HG03103 (cell line): Measurements from ENCODE around the gene CBX8.
"Not testable (repeated sequence)": the region's sequence is repeated elsewhere in the genome, so short reads cannot be mapped to it uniquely, and the experiment has no call there.

Experiments used
- ATAC-seq: cut with Tn5 transposase; IDR thresholded peaks from one replicate; pipeline ENCODE4 v1.9.1; 2021; ENCODE audit warnings: low read depth; ENCODE audit not compliant: unreplicated experiment

The CBX8 gene

DNA sequence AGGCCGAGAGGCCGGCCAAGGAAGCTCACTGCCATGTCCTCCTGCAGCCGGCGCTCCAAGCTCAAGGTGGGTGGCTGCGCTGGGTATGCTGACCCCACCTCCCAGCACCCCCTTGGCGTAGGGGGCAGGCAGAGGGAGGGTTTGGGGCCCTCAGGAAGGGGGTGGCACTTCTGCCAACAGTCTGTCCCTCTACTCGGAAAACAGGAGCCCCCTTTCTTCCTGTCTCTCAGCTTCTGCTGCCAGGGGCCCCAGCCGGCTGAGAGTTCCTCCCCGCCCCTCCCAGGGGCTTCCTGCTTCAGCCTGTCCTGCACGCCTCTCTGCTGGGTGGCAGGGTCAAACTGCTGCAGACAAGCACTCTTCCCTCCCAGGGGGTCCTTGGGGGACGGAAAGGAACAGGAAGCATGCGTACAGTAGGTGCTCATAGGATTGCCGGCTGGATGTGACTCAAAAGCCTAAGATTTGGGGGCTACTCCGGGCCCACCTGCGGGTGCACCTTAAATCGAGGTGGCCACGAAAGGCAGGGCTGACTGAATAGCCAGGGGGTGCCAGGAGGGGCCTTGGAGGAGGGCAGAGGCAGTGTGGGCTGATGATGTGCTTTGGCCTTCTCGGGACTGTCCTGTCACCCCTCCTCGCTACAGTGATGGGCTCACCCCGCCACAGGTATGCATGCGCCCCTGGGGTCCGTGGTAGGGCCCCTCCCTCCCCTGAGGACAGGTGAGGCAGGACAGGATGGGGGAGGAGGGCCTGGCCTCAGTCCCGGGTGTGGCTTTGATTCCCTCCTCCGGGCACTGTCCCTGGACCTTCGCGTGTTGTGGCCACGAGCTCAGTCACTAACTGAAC, 14.9 kb downstream of the CBX8 start:
- ATAC-seq, result no peak

DNA sequence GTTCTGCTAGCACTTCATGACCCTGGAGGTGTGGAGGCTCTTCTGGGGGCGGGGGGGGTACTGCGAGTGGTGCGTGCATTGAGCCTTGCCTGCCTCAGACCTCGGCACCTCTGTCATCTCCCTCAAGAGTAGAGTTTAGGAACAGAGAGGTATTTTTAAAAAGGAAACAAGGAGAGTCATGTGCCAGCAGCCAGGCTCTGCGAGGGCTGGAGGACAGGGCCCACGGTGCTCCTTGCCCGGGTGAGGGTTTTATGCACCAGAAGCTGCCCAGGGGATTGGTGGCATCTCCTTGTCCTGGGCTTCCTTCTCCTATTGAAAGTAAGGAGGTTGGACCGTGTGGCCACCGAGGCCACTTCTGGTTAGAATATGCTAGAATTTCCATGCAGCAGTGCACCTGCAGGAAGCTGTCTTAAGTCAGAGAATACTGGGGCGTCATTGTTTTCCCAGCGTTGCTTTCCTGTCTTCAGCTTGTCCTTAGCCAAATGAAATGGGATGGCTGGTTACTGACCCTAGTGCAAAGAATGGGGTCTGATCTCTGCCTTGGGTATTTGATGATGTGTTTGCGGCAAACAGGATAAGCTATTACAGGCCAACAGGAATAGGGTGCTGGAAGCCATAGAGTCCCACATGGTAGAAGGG, 15.7 kb downstream of the CBX8 start:
- ATAC-seq, result no peak

DNA sequence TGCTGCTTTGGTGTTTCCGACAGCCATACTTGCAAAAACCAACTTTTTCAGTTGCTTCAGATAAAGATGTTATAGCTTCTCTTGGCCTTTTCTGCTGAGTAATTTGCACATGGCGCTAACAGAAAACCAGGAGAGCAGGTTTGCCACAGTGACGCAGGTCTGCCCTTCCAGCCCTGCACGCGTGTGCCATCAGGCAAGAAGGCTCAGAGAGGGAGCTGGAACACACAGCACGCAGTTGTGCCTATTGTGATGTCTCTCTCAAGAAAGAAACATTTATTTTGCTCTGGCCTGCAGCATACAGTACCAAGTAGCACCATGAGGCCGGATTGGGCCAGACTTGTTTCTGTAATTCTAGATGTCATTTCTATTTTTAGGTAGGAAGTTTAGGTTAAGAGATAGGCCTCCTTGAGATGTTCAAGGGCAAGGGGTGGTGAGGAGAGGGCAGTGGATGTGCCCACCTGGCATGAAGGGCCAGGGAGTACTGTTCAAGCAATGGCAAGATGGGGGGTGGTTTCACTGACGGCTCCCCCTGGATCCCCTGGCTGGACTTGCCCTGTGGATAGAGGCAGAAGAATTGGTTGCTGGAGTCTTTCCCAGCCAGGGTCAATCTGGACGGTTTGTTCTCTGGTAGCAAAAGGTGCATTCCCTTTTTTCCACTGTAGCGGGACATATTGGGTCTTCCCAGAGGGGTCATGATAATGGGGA, 17.1 kb downstream of the CBX8 start:
- ATAC-seq, result no peak

DNA sequence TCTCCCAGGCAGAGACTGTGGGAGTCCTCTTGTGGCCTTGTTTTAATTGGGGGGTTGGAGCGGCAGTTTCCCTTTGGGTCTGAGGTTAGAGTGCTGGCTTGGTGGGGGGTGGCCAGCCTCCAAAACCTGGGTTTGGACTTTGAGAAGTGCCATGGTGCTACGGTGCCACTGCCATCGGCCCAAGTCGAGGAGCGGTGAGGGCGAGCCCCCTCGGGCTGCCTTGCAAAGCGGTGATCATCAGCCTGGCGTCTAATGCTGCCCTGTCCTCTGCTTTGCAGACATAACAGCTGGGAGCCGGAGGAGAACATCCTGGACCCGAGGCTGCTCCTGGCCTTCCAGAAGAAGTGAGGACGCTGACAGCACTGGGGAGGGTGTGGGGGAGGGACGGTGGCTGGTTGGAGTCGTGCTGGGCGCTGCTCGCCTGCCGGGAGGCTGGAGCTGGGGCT, 17.8 kb downstream of the CBX8 start:
- ATAC-seq, result no peak

DNA sequence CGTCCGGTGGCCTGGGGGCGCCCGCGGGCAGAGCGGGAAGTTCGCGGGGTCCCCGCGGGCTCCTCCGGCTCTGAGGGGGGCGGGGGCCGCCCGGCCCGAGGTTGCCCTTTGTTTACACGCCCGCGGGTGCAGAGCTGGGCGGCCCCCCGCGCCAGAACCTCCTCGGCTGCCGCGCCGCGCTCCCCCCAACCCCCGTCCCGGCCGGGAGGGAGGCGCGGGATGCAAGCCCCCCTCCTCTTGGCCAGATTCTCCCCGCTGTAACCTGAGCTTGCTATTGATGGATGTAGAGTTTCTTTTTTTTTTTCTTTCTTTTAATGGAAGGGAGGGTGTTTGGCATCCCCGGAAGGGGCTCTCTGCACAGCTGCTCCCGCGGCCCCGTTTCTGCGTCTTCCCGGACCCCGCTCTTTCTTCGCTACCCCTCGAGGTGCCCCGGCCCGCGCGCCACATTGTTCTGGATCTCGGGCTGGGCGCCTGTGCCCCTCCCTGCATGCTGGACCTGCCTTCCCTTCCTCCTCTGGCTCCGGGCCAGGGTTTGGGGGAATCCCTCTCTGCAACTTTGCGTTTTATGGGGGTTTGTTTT, 18.3 kb downstream of the CBX8 start:
- ATAC-seq, result peak; percentile 12

DNA sequence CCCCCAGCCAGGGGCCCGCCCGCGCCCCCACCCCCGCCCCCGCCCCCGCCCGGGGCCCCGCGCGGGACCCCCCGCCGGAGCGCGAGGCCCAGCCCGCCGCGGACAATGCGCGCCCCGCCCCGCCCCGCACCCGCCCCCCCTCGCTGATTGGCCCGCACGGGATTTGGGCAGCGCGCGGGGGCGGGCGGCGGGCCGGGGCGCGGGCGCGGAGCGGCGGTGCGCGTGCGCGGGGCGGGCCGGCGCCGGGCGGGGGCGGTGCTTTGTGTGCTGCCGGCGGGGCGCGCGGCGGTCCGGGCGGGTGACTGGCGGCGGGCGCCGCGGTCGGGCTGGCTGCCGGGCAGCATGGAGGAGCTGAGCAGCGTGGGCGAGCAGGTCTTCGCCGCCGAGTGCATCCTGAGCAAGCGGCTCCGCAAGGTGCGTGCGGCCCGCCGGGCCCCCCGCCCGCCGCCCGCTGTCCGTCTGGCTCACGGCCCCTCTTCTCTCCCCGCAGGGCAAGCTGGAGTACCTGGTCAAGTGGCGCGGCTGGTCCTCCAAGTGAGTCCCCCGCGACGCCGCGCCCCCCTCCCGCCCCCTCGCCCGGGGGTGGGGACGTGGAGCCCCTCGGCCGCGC, 18.9 kb downstream of the CBX8 start, which contains the start of gene CBX2:
Gene CBX2, plus strand, starts transcription at position 255 of the 610 bp plus-strand sequence. Its CDS starts 88 bp downstream, at position 343.
- peak; percentile 53 for ATAC-seq

DNA sequence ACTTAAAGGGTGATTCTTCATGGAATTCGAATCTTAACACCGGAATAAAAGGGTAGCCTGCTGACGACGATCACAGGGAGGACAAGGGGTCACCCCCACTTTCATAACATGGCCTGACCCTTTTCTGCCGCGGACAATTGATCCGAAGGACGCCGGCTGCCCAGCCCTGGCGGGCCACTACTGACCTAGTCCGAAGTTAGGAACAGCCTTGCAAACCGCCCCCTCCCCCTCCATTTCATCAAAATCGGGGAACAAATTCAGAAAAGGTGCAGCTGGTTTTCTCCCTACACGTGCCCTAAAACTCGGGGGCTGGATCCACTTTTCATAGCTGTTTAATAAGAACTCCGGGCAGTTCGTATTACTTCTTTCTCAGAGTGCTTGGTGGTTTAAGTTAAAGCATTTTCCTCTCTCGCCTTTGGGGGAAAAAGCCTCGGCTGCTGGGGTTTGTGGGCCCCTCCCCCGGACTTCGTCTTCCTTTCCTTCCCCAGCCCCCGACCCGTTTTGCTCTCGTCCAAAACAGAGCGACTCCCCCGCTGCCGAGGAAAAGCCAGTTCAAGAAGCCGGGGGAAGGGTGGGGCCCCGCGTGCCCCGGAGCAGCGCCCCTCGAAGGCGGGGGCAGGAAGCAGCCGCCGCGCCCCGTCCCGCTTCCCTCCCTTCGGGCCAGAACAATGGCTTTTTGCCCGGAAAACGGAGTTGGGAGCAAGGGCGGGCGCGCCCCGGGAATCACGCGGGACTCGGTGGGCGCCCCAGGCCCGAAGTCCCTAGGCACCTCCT, 19.6 kb downstream of the CBX8 start:
- no peak for ATAC-seq

DNA sequence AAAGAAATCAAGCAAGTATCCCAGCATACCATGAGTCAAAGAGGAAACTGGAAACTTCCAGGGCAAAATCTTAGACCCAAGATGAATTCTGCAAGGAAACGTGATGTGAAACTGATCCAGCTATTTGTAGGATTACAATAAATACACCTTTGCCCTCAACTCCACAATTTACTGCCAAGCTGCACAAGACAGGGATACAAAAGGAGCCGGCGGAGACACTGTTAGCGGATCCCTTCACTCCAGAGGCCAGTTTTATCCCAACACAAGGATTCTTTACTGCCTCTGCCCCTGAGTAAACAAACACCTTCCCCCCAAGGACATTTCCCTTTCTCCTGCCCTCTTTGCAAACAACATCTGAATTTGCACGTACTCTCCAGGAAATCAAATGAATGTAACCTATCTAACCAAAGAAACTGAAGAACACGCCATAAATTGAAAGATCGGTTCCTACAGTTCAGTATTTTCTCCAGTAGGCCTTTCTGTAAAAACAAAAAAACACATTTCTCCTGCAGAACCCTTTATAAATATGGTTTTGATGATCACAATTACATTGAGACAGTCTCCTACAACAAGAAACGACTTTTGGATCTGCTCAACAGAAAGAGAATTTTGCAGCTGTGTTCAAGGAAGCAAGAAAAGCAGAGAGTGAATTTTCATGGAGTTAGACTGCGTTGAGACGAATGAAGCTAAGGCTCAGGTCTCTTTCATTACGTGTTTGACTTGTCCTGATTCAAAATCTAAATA, 20.3 kb downstream of the CBX8 start:
- ATAC-seq, result no peak

DNA sequence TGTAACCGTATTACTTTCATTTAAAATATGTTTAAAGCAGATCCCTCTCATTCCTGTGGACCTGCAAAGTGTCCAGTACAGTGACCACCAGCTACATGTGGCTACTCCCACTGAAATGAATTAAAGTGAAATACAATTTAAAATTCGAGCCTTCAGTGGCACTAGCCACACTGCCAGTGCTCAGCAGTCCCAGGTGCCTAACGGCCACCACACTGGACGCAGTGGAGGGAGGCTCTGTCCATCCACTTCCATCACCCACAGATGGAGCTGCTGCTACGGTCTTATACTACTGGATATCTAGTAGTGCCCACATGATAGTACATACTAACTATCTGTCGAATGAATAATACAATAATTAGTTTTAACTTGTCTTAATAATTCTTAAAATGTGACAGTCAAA, 21.2 kb downstream of the CBX8 start:
- ATAC-seq, result no peak

DNA sequence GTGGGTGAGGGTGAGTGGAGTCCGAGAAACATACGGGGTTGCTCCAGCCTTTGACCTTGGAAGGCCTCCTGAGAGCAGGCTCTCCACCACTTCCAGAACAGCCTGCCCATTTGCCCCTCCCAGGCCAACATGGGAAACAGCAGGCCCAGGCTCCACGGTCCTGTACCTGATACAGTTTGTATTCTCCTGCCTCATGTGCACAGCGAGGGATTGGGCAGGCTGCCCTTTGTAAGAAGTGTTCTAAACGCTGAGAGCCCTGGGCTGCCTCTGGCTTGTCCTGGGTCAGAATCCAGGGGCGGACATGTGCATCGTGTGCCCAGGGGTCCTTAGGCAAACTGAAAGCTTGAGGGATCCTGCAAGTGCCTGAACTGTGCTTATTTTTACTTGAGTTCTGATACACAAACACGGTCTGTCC, 22.3 kb downstream of the CBX8 start:
- ATAC-seq, result no peak

DNA sequence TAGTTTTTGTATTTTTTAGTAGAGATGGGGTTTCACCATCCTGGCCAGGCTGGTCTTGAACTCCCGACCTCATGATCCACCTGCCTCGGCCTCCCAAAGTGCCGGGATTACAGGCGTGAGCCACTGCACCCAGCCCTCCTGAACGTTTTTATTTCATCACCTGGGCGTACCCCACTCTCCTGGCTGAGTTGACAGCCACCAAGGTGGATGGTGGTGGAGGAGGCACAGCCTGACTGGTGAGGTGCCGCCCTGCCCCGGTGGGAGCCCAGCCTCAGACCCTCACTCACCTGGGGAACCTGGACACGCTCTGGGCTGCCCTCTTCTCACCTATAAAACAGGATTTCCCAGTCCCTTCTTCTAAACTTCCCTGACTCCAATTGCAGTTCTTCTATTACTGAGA, 24.2 kb downstream of the CBX8 start:
- ATAC-seq, result not testable (repeated sequence)

DNA sequence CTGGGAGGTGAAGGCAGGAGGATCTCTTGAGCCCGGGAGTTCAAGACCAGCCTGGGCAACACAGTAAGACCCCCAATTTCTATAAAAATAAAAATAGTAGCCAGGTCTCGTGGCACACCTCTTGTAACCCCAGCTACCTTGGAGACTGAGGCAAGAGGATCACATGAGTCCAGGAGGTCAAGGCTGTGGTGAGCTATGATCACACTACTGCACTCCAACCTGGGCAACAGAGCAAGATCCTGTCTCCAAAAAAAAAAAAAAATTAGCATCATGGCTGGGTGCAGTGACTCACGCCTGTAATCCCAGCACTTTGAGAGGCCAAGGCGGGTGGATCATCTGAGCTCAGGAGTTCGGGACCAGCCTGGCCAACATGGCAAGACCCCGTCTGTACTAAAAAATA, 25.6 kb downstream of the CBX8 start:
- no peak for ATAC-seq

DNA sequence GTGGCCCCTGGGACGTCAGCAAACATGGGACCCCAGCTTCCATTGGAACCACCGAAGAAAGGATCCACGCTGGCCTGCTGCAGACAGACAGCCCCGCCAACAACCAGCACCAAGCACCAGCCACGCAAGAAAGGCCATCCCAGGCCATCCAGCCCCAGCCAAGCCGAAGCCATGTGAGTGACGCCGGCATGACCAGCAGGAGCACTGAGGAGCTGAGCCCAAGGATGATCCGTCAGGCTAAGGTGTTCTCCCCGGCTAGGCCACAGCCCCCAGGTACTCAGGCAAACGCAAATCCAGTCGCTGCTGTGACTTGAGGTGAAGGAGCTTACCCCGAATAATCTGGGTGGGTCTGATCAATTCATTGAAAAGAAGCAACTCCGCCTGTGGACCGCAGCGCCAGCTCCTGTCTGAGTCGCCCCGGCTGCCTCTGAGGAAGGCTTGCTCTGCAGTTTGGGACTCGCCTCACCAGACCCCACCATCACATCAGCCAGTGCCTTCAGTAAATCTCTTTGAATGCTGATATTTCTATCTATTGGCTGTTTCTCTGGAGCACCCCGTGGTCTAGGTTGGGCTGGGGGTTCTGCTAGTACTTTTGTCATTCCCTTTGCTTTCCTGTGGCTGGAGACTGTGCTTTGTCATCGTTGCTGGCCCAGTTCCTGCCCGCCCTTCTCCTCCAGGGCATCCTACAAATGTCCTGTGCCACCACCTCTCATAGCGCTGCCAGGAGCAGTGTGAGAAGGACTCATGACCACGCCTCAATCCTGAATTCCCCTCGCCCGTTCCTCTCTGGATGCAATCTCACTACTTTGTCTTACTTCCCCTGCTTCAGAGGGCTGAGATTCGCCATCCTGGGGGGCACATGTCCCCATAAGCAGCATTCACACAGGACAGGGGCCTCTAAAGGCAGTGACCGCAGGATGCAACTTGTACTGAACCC, 27.0 kb downstream of the CBX8 start:
- no peak for ATAC-seq

DNA sequence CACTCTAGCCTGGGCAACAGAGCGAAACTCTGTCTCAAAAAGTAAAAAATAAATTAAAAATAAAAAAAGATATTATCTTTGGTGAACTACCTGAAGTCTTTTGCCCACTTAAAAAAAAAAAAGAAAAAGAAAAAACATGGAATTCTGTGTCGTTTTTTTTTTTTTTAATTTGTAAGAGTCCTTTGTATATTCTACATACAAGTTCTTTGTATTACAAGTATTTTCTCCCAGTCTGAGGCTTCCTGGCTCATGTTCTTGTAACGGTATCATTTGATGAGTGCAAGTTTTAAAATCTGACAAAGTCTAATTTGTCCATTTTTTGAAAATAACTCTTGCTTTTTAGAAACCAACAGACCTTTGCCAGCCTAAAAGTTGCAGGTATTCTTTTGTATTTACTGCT, 31.2 kb downstream of the CBX8 start:
- no peak for ATAC-seq

DNA sequence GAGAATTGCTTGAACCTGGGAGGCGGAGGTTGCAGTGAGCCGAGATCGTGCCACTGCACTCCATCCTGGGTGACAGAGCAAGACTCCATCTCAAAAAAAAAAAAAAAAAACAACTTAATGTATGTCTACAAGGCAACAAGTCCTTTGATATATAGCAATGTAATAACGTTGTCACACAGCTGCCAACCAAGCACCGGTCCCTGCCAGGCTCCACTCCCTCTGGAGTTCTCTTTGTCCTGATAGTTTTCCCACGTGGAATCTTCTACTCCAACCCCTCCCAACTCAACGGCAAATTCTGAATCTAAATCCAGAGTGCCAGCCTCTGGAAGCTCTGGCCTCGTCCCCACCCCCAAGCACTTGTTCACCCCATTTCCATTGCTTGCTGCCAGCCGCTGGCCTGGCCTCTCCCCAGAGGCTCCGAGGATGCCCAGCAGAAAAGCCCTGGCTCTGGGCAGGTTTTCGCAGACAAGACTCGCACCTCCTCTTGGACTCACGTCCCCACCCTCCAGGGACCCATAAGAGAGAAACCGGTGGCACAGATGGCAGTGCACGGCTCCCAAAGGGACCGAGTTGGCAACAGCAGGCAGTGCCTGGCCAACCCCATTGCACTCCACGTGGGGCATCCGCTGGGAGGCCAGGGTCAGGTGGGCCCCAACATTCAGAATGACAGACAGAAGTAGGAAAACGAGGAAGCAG, 34.8 kb downstream of the CBX8 start:
- ATAC-seq, result no peak

DNA sequence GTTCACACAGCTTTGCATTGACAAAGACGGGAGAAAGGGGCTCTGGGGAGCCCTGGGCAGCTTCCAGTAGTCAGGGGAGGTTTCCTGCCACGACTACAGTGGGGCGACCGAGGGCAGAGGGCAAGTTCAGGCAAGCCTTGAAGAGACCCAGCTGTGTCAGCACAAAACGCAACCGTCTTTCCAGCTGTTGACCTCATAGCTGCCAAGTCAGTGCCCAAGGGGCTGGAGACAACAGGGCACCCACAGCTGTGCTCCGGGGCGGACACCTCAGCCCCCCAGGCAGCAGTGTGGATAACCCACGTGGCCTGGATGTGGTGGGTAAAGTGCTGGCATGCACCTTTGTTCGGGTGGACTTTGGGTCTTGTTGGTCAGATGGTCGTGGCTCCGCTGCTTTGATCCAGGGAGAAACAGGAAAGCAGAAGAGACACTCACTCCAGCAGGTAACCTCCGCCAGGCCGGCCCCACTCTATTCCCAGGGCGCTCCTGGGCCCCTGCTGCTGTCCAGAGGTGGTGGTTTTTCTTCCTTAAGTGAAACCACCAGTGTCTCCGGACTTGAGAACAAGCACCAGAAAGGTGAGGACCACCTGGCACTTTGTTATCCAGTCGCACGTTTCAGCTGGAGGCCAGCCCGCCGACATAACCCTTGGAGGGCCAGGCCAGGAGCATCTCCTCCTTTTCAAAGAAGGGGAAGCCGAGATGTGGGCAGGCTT, 36.5 kb downstream of the CBX8 start:
- ATAC-seq, result no peak

DNA sequence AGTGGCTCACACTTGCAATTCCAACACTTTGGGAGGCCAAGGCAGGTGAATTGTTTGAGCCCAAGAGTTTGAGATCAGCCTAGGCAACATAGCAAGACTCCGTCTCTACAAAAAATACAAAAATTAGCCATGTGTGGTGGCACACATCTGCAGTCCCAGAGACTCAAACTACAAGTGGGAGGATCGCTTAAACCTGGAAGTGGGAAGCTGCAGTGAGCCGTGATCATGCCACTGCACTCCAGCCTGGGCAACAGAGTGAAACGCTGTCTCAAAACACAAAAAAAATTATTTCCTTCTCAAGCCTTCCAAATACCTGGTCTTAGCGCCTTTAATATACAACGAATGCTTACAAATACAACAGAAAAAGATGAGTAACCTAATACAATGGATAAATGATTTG, 38.6 kb downstream of the CBX8 start:
- no peak for ATAC-seq
